Mucosa of rectum (tissue), 2 donors: ENCODE results near the gene IPCEF1.
"Not testable (repeated sequence)": the region's sequence is repeated elsewhere in the genome, so short reads cannot be mapped to it uniquely, and the experiment has no call there.

ENCODE experiments used
- H3K27ac ChIP-seq, 2 donors: one replicate each; pipeline ENCODE4 v1.7.0; 2013; ENCODE audit warnings: inconsistent platforms in 2 of 2, low read depth in 2 of 2, low read length in 2 of 2
- H3K27me3 ChIP-seq, 2 donors: one replicate each; pipeline ENCODE4 v1.7.0; 2013; ENCODE audit warnings: low read length in 2 of 2; ENCODE audit not compliant: control insufficient read depth in 2 of 2, insufficient read depth in 2 of 2
- H3K36me3 ChIP-seq, 2 donors: one replicate each; pipeline ENCODE4 v1.7.0; 2013; ENCODE audit warnings: low read length in 2 of 2; ENCODE audit not compliant: control insufficient read depth in 2 of 2, insufficient read depth in 2 of 2
- H3K4me1 ChIP-seq, 2 donors: one replicate each; pipeline ENCODE4 v1.7.0; 2013; ENCODE audit warnings: low read length in 2 of 2, mild to moderate bottlenecking in 1 of 2; ENCODE audit not compliant: control insufficient read depth in 2 of 2, insufficient read depth in 2 of 2
- H3K4me3 ChIP-seq, 2 donors: one replicate each; pipeline ENCODE4 v1.7.0; 2013; ENCODE audit warnings: low read length in 2 of 2
- H3K9ac ChIP-seq, 2 donors: one replicate each; pipeline ENCODE4 v1.7.0; 2013; ENCODE audit warnings: low read length in 2 of 2, low read depth in 1 of 2, mild to moderate bottlenecking in 1 of 2
- H3K9me3 ChIP-seq, 2 donors: one replicate each; pipeline ENCODE4 v1.7.0; 2013; ENCODE audit warnings: low read length in 2 of 2; ENCODE audit not compliant: control insufficient read depth in 2 of 2
- donor health status: healthy.
- donor health status: Normal muscosa, but diverticular disease.

Gene IPCEF1

DNA sequence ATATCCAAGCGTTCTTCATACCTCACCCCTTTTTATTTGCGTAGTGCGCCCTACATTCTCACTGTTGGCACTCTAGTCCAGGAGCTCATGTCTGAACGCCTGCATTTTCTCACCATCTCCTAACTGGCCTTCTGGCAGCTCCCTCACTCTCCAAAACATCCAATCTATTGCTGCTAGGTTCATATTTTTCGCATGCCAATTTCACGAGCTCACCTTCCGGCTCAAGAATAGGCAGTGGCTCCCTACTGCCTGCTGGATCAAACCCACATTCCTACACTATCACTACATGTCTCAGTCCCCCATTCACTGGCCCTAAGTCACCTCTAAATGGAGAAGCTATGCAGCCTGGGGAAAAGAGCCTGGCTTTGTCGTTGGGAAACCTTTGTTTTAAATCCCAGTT lies 115.0 kb downstream of the IPCEF1 start:
- no peaks in the 10 kb centered on the region for H3K36me3 ChIP-seq
- no peak overlapping the region for H3K9ac ChIP-seq
- no peaks in the 10 kb centered on the region for H3K9me3 ChIP-seq
- no peaks in the 10 kb centered on the region for H3K4me1 ChIP-seq
- H3K4me3 ChIP-seq = no peak overlapping the region
- H3K27me3 ChIP-seq = no peaks in the 10 kb centered on the region
- H3K27ac ChIP-seq = no peak overlapping the region

DNA sequence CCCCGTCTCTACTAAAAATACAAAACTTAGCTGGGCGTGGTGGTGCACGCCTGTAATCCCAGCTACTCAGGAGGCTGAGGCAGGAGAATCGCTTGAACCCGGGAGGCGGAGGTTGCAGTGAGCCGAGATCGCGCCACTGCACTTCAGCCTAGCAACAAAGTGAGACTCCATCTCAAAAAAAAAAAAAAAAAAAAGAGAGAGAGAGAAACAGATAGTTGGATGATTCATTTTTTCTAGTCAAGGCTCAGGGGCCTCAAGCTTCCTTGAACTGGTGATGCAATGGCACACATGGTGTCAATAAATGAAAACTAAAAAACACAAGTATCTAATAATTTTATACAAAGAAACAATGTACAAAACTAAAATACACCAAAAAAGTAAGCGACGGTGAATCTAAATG lies 115.5 kb downstream of the IPCEF1 start:
- H3K27ac ChIP-seq, H3K9me3 ChIP-seq, H3K4me1 ChIP-seq, H3K27me3 ChIP-seq, H3K9ac ChIP-seq, H3K36me3 ChIP-seq, H3K4me3 ChIP-seq: not testable (repeated sequence)

DNA sequence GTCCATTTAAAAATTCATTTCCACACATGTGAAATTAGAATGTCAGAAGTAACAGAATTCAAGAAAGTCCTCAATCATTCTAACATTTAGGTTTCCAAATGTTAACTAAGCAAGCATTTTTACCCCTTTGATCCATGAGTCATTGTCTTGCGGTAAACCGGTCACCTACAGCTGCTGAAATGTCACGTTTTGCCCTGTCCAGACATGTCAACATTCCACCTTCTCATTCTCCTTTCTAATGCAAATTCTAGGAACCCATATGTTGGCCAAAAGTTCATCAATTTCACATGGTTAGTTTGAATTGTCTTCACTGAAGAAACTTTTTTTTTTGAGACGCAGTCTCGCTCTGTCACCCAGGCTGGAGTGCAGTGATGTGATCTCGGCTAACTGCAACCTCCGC lies 117.2 kb downstream of the IPCEF1 start:
- no peak overlapping the region for H3K9ac ChIP-seq
- H3K27ac ChIP-seq = no peak overlapping the region
- no peak overlapping the region for H3K4me3 ChIP-seq
- no peaks in the 10 kb centered on the region for H3K9me3 ChIP-seq
- no peaks in the 10 kb centered on the region for H3K4me1 ChIP-seq
- H3K36me3 ChIP-seq = no peaks in the 10 kb centered on the region
- no peaks in the 10 kb centered on the region for H3K27me3 ChIP-seq

DNA sequence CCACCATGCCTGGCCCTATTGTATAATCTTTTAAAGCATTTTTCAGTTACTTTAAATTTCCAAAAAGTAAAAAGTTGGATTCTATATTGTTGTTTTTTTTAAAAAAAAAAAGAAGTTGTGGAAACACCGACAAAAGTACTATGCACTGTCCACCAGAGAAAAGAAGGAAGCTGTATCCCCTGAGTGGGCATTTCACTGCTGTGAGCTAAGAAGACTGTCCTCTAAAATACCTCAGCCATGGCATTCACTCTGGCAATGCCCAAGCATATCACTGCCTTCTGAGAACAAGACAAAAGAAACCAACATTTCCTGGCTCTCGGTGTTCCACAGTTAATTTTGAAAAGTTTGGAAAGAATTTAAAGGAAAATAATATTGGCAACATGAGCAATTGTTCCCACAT lies 117.8 kb downstream of the IPCEF1 start:
- H3K9ac ChIP-seq = no peak overlapping the region
- no peaks in the 10 kb centered on the region for H3K4me1 ChIP-seq
- no peaks in the 10 kb centered on the region for H3K27me3 ChIP-seq
- no peak overlapping the region for H3K27ac ChIP-seq
- no peaks in the 10 kb centered on the region for H3K36me3 ChIP-seq
- no peaks in the 10 kb centered on the region for H3K9me3 ChIP-seq
- H3K4me3 ChIP-seq = no peak overlapping the region

DNA sequence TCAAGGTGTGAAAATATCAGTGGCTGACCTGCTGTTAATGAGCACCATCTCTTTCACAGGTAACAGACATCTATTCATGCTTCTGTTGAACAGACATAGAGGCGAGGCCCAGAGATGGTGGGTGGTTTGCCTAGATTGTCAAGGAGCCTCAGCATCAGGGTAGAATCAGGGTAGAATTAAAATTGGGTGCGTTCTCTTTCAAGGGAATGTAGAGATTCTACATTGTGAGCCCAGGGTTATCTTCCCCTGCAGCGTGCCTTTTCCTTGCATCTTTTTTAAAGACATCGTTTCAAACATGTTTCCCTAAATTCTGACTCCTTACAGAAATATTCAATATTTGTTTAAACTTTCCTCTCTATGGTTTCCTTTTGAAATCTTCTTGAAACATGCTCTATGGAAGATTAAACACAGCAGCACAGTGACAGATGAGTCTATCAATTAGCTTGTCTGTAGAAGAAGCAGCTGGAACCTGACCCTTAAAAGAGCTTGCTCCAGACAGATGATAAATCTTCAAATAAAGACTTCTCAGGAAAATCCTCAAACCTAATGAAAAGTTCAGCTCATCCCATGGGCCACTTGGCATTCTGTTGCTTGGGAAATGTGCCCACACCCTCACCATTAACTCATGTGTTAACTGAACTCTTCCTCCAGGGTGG lies 119.8 kb downstream of the IPCEF1 start:
- Histone ChIP-seq H3K36me3 (no peaks in the 10 kb centered on the region), H3K27ac (no peak overlapping the region), H3K27me3 (no peaks in the 10 kb centered on the region), H3K9ac (no peak overlapping the region), H3K4me1 (peaks cover 0 to 4% of the 10 kb centered on the region in 2 donors), H3K9me3 (no peaks in the 10 kb centered on the region), H3K4me3 (no peak overlapping the region)

DNA sequence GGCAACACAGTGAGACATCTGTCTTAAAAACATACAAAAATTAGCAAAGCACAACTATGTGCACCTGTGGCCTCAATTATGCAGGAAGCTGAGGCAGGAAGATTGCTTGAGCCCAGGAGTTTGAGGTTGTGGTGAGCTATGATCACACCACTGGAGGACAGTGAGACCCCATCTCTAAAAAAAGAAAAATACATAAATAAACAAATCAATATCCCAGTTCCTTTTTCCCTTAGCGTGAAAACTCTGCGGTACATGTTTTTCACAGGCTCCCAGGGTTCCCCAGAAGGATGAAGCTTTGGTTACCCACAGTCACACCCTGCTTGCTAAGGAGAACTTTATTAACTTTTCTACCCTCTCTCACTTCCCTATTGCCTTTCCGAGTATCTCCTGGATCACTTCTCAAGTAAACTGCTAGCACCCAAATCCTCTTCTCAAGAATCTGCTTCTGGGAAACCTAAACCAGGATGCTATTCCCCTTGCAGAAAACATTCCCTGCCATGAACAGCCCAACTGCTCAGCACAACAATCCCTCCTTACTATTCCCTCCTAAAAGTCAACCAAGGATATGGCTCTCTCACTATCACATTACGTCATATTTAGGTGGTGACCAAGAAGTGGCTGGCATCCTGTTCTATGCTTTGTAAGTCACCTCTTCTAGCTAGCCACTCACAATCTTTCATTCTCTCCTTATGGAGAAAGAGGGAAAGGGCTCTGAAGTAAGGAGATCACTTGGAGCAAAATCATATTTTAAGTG lies 122.4 kb downstream of the IPCEF1 start:
- Histone ChIP-seq H3K9ac (no peak overlapping the region), H3K4me3 (no peak overlapping the region), H3K4me1 (peaks cover 0 to 4% of the 10 kb centered on the region in 2 donors), H3K9me3 (no peaks in the 10 kb centered on the region), H3K36me3 (no peaks in the 10 kb centered on the region), H3K27me3 (no peaks in the 10 kb centered on the region), H3K27ac (no peak overlapping the region)

DNA sequence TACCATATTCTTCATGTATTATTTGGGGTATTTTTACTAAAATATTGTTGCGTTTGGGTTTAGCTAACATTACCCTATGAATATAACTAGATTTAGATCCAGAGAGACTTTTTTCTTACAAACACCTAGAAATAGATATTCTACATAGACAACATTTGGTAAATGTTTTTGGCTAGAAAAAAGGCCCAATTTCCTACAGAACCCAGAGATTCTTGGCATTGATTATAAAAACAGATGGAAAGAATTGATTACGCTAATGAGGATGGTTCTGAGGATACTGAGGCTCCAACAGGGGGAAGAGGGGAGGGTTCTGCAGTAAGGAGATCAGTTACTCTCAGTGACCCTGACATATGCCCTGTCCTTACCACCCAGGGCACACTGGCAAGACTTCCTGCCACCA lies 123.2 kb downstream of the IPCEF1 start:
- Histone ChIP-seq H3K9ac (no peak overlapping the region), H3K27ac (no peak overlapping the region), H3K9me3 (no peaks in the 10 kb centered on the region), H3K4me1 (peaks cover 0 to 4% of the 10 kb centered on the region in 2 donors), H3K4me3 (no peak overlapping the region), H3K27me3 (no peaks in the 10 kb centered on the region), H3K36me3 (no peaks in the 10 kb centered on the region)

DNA sequence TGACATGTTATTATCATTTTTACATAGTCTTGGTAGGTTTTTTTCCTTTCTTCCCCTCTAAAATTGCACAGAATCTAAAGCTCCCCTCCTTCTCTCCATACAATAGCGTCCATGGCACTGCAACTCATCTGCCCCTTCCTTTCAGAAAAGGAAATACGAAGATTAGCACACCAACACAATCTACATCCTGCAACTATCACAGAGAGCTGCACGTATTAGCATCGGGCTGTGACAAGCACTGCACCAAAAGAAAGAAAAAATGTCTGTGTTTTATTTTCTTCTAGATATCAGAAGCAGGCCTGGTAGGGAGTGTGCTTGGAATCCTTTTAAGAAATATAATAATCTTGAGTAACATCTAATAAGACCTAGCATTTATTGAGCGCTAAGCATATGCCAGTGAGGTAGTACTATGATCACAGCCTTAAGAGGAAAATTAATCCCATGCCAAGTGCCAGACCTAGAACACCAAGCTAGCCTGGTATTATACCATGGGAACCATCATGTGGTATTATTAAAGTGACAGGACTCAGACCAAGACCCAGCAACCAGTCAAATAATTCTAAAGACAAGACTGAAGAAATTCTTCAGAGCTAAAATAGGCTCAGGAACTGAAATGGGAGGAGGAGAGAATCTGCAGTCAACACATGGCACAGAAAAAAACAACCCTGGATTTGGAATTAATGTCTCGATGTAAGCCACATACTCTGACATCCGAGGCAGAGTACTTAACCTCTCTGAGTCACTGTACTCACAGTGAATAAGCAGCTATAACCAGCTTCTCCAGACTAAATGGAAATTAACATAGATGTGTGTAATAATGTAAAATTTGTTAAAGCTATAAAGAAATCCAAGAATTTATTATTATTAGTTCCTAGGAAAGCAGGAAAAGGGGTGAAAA lies 124.3 kb downstream of the IPCEF1 start:
- H3K27ac ChIP-seq = no peak overlapping the region
- H3K4me1 ChIP-seq = peaks cover 0 to 4% of the 10 kb centered on the region in 2 donors
- H3K9ac ChIP-seq = no peak overlapping the region
- H3K36me3 ChIP-seq = no peaks in the 10 kb centered on the region
- H3K27me3 ChIP-seq = no peaks in the 10 kb centered on the region
- H3K9me3 ChIP-seq = no peaks in the 10 kb centered on the region
- H3K4me3 ChIP-seq = no peak overlapping the region

DNA sequence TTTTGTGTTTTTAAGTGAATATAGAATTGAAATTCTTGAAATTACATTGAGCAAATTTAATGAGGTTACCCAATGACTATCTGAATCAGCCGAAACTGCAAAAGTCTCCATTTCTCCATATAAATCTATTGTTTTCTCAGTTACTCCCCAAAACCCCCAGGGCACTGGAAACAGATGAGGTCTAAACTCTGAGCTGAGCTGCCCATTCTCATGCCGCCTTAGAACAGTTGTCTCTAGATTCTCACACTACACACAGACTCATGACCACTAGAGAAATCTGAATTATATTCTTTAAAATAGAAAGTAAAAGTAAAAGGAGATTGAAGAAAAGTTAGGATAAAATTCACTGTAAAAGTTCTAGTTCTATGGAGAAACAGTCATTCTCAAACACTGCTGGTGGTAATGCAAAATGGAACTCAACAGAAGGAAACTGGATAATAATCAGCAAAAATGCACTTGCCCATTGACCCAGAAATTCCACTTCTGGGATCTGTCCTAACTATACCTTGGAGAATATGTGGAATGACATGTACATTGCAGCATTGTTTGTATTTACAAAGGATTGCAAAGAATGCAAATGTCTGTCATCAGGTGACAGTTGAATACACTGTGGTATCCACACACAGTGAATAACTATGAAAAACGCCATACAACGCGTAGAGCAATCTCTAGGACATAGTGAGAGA lies 125.5 kb downstream of the IPCEF1 start:
- Histone ChIP-seq H3K9me3 (no peaks in the 10 kb centered on the region), H3K36me3 (no peaks in the 10 kb centered on the region), H3K27me3 (no peaks in the 10 kb centered on the region), H3K9ac (no peak overlapping the region), H3K4me1 (peaks cover 0 to 4% of the 10 kb centered on the region in 2 donors), H3K27ac (no peak overlapping the region), H3K4me3 (no peak overlapping the region)
